ENCODE data around the gene DHRS1.

Gene DHRS1

GRCh38 chr14:24299255-24300191, at the start of gene DHRS1, which contains the start of gene NOP9:
Gene DHRS1, minus strand, starts transcription at chr14:24299780. Its CDS starts 674 bp downstream, at chr14:24299106.
Gene NOP9, plus strand, starts transcription at chr14:24299850. Its CDS starts 105 bp downstream, at chr14:24299955.
- DNase-seq (ENCODE audit: low read depth in 3 of 3) = peak; percentile 85 to 92 (median 86)

- no peak for DNase-seq (ENCODE audit: low read depth in 3 of 3)
Measured at GRCh38 chr14:24348186-24348585, 48.6 kb upstream of the DHRS1 start.

- DNase-seq (ENCODE audit: low read depth in 3 of 3) = no peak
Measured at GRCh38 chr14:24347134-24347533, 47.6 kb upstream of the DHRS1 start.

DNA sequence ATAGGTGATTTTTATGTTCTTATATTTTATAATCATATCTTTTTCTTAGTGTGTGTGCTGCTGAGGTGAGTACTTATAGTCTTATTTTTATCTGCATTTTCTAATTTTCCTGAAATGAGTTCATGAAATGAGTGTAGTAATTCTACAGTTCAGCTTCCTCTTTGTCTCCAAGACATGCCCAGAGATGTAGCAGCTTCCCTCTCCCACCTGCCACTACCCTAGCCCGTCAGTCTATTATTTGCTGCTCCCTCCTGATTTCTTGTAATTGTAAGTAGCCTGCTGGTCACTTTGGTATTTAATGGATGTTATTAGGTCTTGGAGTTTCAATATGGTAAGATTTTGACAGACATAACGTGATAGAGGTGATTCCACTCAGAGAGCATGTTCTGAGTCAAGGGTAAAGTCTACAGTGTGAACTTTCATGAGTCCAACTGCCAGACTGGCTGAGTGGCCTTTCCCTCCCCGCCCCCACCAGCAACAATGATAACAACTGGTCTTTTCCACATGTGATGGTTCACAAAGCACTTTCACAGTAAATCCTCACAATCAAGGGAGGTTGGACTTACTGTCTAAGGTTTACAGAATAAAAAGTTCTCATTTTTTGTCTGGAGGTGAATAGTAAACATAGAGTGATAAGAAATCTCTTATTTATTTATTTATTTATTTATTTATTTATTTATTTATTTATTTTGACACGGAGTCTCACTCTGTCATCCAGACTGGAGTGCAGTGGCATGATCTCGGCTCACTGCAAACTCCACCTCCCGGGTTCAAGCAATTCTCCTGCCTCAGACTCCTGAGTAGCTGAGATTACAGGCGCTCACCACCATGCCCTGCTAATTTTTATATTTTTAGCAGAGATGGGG, 44.4 kb upstream of the DHRS1 start:
- DNase-seq (ENCODE audit: low read depth in 3 of 3) = no peak

- no peak for DNase-seq (ENCODE audit: low read depth in 3 of 3)
Measured at GRCh38 chr14:24342889-24343288, 43.3 kb upstream of the DHRS1 start.

DNA sequence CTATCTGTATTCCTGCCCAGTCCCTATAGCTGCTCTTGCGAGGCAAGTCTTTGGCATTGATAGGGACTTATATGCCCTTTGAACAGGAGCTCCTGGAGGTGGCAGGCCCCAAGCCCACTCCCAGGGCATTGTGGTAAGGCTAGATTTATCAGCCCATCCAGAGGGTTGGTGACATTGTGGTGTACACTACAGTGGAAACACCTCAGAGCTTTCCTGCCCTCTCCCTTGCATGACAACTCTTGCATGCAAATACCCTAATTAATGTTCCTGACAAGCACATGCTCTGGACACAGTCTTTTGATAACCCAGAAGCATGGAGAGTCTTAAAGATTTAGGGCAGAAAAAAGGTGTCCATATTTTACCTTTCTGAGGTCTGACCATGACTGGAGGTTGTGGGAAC, 41.0 kb upstream of the DHRS1 start:
- no peak for DNase-seq (ENCODE audit: low read depth in 3 of 3)

GRCh38 chr14:24339284-24340151, 39.9 kb upstream of the DHRS1 start, which contains the start of gene RIPK3:
Gene RIPK3, minus strand, starts transcription at chr14:24339991. Its CDS starts 165 bp downstream, at chr14:24339826.
- DNase-seq (ENCODE audit: low read depth in 3 of 3) = peak; percentile 42 to 54 (median 44)

DNA sequence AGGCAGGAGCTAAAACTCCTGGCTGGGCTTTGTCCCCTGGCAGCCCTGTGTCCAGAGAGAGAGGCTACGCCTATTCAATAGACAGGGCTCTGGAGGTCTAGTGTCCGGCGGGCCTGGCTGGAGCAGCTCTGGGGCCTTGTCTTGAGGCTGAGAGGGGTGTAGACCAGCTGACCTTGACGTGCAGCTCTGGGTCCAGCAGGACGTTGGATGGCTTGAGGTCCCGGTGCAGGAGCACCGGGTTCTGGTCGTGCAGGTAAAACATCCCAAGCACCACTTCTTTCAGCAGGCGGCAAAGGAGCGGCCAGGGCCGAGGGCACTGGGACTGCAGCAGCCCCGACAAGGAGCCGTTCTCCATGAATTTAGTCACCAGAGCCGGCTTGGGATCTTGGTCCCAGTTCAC, 39.3 kb upstream of the DHRS1 start:
- no peak for DNase-seq (ENCODE audit: low read depth in 3 of 3)

DNA sequence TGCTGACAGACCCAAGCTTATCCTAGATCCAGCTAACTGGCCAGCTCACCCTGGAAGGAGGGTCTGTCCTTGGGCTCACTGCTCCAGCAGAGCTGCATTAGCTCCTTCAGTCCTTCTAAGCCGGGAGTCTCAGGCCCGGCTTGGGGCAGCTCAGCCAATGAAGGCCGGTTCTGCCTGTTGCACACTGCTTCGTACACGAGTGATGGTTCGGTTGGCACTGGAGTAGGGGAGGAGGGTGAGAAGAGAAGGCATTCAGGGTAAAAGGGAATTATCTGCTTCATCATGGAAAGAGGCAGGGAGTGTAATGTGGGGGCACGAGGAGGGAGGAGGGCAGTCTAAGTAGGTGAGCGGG, 38.2 kb upstream of the DHRS1 start:
- DNase-seq (ENCODE audit: low read depth in 3 of 3) = no peak

DNA sequence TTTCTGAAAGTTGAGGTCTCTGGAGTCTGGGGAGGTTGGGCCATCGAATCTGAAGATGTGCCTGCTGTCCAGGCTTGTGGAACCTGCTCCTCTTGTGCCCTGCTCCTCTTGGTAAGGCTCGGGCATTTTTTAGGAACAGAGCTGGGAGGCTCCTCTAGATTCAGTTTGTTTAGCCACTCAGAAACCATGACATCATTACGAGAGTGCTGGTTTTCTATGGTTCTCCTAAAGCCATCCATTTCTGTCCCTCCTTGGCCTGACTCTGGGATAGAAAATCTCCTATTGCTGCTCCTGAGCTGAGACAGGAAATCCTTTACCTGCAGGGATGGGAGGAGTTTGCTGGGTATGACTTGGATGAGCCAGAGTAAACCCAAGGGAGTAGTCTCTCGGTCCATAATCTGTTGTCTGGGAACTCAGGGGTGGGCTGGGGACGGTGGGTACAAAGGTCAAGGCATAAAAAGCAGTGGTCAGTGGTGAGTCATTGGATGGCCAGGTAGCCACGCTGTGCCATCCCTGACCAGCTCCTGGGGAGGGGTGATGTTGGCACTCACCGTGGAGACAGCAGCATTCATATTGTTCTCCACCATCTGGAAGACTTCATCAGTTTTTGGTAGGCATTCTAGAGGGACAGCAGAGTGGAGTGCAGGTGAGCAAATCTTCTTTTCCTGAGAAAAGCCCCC, 37.7 kb upstream of the DHRS1 start:
- no peak for DNase-seq (ENCODE audit: low read depth in 3 of 3)

DNA sequence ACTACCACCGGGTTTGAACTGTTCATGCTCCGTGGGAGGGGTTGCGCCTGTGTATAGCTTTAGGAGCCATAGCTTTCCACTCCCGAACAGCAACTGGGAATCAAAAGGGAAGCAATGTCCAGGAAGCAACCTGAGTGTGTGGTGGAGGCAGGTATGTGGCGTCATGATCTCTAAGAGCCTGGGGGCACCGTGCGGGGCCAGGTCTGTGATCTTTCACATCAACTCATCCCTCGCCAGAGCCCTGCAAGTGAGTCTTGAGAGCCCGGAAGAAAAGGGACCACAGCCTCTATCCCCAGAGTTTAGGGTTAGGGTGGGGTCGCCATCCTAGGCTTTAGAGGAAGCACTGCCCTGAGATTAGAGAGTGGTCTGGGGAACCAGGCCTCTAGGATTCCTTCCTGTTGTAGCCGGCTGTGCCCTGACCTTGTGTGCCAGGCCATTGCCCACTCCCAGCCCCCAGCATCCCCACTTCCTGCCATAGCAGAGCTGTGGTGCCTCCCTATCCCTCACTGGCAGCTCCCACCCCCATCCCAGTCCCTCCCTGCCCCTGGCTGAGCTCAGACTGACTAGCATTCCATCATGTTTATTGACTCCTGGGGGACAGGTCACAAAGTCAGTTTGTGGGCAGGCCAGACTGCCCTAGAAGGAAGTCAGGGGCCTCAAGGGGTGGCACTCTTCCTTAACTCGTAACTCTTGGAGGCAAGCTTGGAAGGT, 36.0 kb upstream of the DHRS1 start:
- no peak for DNase-seq (ENCODE audit: low read depth in 3 of 3)

DNA sequence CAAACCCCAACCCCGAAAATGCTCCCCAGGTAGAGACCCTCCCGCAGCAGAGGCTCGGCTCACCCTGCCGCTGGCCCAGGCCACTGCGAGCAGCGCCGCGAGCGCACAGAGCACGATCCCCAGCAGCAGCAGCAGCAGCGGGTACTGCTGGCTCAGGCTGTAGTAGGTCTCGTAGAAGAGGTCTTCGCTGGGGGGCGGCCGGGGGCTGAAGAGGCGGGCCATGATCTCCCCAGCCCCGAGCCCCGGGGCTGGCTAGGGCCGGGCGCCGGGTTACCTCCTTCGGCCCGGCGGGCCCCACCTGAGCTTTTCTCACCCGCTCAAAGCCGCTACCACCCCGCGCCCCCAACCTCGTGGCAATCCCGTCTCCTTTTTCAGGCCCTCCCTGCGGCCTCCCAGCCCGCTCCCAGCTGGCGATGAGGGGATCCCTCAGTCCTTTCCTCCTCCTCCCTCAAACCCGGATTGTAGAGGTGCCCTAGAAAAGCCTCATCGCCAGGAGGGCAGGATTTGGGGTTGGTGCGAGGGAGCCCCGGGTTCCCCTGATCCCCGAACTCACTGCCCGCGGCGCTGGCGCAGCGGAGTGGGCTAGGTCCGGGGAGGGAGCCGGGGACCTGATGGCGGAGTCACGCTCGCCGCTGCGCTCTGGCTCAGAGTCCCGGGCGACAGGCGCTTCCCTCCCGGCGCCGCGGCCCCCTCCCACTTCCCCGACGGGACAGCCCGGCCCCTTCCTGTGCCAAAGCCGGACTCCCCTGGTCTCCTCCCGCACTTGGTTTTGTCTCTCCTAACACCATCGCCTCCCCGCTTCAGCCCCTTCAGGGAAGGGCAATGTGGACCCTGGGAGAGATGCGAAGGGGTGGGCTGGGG, 35.1 kb upstream of the DHRS1 start, which contains the start of gene ADCY4:
Gene ADCY4, minus strand, starts transcription at position 641 of the 861 bp plus-strand sequence. Its CDS starts 419 bp downstream, at position 222.
- no peak for DNase-seq (ENCODE audit: low read depth in 3 of 3)

DNA sequence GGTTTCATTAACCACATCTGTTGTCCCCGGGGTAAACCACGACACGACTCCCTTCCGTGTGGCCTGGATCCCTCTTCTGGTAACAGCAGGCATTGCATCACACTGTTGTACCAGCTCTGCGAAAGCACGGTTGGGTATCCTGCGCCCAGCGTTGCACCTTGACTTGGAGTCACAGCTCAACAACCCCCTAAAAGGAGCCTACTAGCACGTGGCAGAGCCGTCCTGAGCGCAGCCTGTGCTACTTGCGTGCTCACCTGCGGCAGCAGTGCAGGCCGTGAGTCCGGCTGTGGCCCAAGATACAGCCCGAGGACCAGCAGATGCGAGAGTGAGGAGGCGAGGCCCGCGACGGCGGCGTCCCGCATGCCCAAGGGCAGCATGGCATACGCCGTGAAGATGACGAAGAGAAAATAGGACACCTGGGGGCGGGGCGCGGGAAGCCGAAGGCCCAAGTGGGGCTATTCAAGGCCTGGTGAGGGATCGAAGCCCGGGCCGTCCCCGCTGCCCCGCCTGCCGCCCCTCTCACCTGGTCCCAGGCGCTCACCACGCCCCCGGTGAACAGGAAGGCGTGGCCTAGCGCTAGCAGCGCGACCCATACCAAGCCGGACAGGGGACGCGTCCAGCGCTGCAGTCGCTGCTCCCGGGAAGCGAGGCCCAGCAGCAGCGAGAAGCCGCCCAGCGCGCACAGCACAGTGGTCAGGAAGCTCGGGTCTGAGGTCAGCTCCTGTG, 32.9 kb upstream of the DHRS1 start:
- DNase-seq (ENCODE audit: low read depth in 3 of 3) = peak; percentile 62 to 81 (median 77)

- DNase-seq (ENCODE audit: low read depth in 3 of 3) = no peak
Measured at GRCh38 chr14:24331731-24332267, 32.2 kb upstream of the DHRS1 start.

DNA sequence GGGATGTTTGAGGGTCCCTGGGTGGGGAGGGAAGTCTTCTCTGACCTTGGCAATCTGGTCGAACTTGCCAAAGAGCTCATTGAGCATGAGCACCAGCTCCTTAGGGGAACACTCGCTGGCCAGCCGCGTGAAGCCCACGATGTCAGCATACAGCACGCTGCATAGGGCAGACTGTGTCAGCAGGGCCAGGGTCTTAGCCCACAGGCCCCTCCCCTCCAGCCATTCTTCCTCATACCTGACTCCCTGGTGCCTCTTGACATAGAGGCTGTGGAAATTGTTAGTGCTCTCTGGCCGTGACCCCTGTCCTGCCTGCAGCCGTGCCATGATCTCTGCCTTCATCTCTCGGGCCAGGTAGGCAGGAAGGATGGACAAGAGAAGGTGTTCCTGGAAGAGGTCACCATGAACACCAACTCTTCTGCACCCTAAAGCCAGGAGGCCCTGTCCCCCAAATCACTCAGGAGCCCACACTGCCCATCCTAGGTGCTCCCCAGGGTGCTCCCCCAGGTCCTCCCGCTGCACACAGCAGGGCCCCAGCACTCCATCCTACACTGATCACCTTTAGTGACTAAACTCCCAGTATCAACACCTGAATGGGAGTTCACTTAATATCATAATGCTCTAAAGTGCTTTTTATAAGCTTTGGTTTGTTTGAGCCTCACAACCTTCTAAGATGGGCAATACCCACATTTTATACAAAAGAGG, 31.5 kb upstream of the DHRS1 start:
- no peak for DNase-seq (ENCODE audit: low read depth in 3 of 3)

DNA sequence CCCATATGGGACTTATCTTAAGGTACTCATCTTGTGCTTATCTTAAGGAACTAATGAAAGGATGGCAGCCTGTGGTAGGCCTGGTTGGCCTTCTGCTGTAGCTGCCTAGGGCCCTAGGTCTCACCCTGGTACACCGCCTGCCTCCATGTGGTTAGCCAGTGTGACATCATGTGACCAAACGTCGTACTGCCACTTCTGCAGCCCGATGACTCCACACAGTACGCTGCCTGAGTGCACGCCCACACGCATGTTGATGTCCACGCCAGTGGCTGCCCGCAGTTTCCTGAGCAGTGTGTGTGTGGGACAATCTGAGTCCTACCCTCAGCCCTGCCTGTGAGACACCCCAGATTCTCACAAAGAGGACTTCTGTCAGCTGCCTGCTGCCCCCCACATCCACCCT, 30.2 kb upstream of the DHRS1 start:
- no peak for DNase-seq (ENCODE audit: low read depth in 3 of 3)

GRCh38 chr14:24329073-24329663, 29.6 kb upstream of the DHRS1 start:
- DNase-seq (ENCODE audit: low read depth in 3 of 3) = no peak

Measured in stimulated activated CD4-positive, alpha-beta T cell treated with anti-CD3 and anti-CD28 coated beads, TNF-alpha, amount 100 ng/mL, for 4 hours (primary cell).